ENCODE data around the gene ZMIZ1.

DNA sequence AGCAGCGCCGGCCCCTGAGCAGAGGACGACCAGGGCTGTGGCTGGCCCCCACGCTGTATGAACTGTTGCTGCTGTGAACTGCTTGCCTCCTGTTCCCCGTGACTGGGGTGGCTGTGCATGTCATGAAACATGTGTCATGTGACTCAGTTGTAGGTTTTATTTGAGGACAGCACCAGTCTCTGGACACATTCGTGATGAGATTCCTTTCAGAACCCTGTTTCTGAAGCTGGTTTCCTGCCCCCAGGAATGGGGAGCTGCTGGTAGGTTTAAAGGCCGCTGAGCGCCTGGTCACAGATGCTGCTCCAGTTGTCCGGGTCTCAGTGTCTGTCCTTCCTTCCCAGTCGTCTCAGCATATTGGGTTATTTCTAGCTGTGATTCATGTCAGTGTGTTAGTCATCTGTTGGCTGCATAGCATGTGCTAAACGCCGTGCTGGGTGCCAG is 199.4 kb downstream of the ZMIZ1 start:
- TF ChIP-seq EZH2phosphoT487 (IDR thresholded peaks at IDR 0.05; ENCODE audit: unreplicated experiment) (no peak), EZH2 (IDR thresholded peaks at IDR 0.05; ENCODE audit: low read depth, unreplicated experiment) (no peak), POLR2AphosphoS5 (IDR thresholded peaks at IDR 0.05; ENCODE audit: low read depth) (no peak)
- TF ChIP-seq, protein P1, sequence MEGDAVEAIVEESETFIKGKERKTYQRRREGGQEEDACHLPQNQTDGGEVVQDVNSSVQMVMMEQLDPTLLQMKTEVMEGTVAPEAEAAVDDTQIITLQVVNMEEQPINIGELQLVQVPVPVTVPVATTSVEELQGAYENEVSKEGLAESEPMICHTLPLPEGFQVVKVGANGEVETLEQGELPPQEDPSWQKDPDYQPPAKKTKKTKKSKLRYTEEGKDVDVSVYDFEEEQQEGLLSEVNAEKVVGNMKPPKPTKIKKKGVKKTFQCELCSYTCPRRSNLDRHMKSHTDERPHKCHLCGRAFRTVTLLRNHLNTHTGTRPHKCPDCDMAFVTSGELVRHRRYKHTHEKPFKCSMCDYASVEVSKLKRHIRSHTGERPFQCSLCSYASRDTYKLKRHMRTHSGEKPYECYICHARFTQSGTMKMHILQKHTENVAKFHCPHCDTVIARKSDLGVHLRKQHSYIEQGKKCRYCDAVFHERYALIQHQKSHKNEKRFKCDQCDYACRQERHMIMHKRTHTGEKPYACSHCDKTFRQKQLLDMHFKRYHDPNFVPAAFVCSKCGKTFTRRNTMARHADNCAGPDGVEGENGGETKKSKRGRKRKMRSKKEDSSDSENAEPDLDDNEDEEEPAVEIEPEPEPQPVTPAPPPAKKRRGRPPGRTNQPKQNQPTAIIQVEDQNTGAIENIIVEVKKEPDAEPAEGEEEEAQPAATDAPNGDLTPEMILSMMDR (conservative IDR thresholded peaks at IDR 0.05; ENCODE audit: low read depth in 2 of 2) = no peak

All from GM23338 (cell line).